ENCODE data around the gene SLC25A20. TPM values are rescaled to one million over a fixed set of nuclear protein-coding genes. Genes with fewer than 3 reads are reported as not detected.

Gene SLC25A20
- total and polyA plus RNA-seq, 5 donors from 2014 or later = 8.0 to 32.6 (median 22.2) TPM

DNA sequence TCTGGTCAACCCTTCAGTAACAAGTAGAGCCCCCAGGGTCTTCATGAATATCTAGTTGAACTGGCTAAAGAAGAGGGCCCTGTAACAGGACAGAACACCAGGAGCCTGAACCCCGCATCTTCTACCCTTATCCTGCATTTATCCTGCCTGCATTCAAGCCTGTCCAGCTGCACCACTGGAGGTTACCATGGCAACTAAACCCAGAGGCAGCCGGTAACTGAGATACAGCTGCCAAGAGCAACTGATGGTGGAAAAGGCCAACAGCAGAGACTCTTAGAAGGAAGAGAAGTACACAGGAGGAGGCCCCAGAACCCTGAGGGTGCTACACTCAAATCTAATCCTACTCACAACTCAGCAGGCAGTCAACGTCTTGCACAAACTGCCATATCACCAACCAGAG, 47.3 kb downstream of the SLC25A20 start:
- Mint-ChIP-seq H3K9me3 (no peaks in the 10 kb centered on the region), H3K27ac (peak overlapping the region in 1 of 3 donors; percentile 76), H3K36me3 (no peaks in the 10 kb centered on the region), H3K4me3 (peak overlapping the region in 1 of 4 donors; percentile 38), H3K27me3 (no peaks in the 10 kb centered on the region), H3K4me1 (peaks cover 6 to 15% (median 13%) of the 10 kb centered on the region in 4 donors)
- no peak overlapping the region for H3K27ac ChIP-seq (ENCODE audit: insufficient read depth, low read length, poor library complexity, severe bottlenecking)
- H3K4me1 ChIP-seq (ENCODE audit: control insufficient read depth, insufficient read depth, low read length, poor library complexity, severe bottlenecking) = peaks cover 14% of the 10 kb centered on the region
- no peaks in the 10 kb centered on the region for H3K27me3 ChIP-seq (ENCODE audit: control insufficient read depth, insufficient read depth, low read length)
- no peaks in the 10 kb centered on the region for H3K36me3 ChIP-seq (ENCODE audit: control insufficient read depth, insufficient read depth, low read length)
- no peak overlapping the region for H3K4me3 ChIP-seq (ENCODE audit: low read depth, low read length)
- H3K9me3 ChIP-seq (ENCODE audit: control insufficient read depth in 2 of 2, low read length in 2 of 2) = no peaks in the 10 kb centered on the region
- no peak for ATAC-seq (ENCODE audit: low read depth in 2 of 2)
- no peak for DNase-seq

DNA sequence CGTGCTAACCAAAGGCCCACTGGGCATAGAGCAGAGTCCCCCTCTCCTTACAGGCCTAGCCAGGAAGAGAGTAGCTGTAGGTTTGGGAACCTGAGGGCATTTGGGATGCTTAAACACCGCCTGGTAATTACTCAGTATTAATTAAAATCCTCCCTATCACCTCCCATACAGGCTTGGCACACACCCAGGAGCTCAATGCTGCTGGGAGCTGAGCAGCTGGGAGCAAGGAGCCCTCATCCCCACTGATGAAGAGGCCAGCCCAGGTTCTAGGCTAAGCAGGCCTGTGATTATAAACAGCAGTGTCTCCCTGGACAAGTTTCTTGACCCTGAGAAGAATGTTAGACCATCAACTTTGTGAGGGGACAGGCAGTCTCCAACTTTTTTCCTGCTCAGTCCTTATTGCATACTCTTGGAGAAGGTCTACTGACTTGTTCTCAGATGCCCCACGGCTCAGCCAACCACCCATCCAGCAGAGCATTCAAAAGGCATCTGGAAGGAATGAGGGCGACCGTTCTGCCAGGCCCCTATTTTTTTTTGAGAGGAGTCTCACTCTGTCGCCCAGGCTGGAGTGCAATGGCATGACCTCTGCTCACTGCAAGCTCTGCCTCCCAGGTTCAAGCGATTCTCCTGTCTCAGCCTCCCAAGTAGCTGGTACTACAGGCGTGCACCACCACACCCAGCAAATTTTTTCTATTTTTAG, 49.7 kb downstream of the SLC25A20 start:
- Histone ChIP-seq H3K27me3 (ENCODE audit: control insufficient read depth, insufficient read depth, low read length) (no peaks in the 10 kb centered on the region), H3K4me1 (ENCODE audit: control insufficient read depth, insufficient read depth, low read length, poor library complexity, severe bottlenecking) (peaks cover 26% of the 10 kb centered on the region), H3K4me3 (ENCODE audit: low read depth, low read length) (peak overlapping the region; percentile 84), H3K9me3 (ENCODE audit: control insufficient read depth in 2 of 2, low read length in 2 of 2) (no peaks in the 10 kb centered on the region), H3K27ac (ENCODE audit: insufficient read depth, low read length, poor library complexity, severe bottlenecking) (peak overlapping the region; percentile 65), H3K36me3 (ENCODE audit: control insufficient read depth, insufficient read depth, low read length) (no peaks in the 10 kb centered on the region)
- Mint-ChIP-seq H3K27ac (peak overlapping the region in 2 of 3 donors; percentile 95 to 96), H3K4me3 (peak overlapping the region; percentile 84 to 93 (median 90)), H3K4me1 (peaks cover 6 to 31% (median 24%) of the 10 kb centered on the region in 4 donors), H3K9me3 (no peaks in the 10 kb centered on the region), H3K36me3 (peaks cover 6% of the 10 kb centered on the region), H3K27me3 (no peaks in the 10 kb centered on the region)
- DNase-seq = no peak
- ATAC-seq (ENCODE audit: low read depth in 2 of 2) = no peak

GRCh38 chr3:48847504-48848423, 50.9 kb downstream of the SLC25A20 start, which contains the start of gene PRKAR2A:
TSS of gene PRKAR2A (minus strand) at chr3:48847874. CDS start at chr3:48847596, 278 bp downstream.
- ATAC-seq (ENCODE audit: low read depth in 2 of 2) (peak; percentile 84), DNase-seq (peak; percentile 70 to 85 (median 75))
- peaks cover 26% of the 10 kb centered on the region for H3K4me1 ChIP-seq (ENCODE audit: control insufficient read depth, insufficient read depth, low read length, poor library complexity, severe bottlenecking)
- Mint-ChIP-seq H3K27me3 (no peaks in the 10 kb centered on the region), H3K36me3 (peaks cover 6% of the 10 kb centered on the region), H3K27ac (peak within 1 kb of the TSS; percentile 76 to 96 (median 95)), H3K4me1 (peaks cover 6 to 31% (median 22%) of the 10 kb centered on the region in 4 donors), H3K4me3 (peak within 1 kb of the TSS; percentile 84 to 93 (median 90)), H3K9me3 (no peaks in the 10 kb centered on the region)
- peak within 1 kb of the TSS; percentile 65 for H3K27ac ChIP-seq (ENCODE audit: insufficient read depth, low read length, poor library complexity, severe bottlenecking)
- peak within 1 kb of the TSS; percentile 84 for H3K4me3 ChIP-seq (ENCODE audit: low read depth, low read length)
- no peaks in the 10 kb centered on the region for H3K9me3 ChIP-seq (ENCODE audit: control insufficient read depth in 2 of 2, low read length in 2 of 2)
- no peaks in the 10 kb centered on the region for H3K27me3 ChIP-seq (ENCODE audit: control insufficient read depth, insufficient read depth, low read length)
- no peaks in the 10 kb centered on the region for H3K36me3 ChIP-seq (ENCODE audit: control insufficient read depth, insufficient read depth, low read length)

GRCh38 chr3:48847053-48847503, 51.6 kb downstream of the SLC25A20 start:
- peaks cover 6% of the 10 kb centered on the region for H3K36me3 Mint-ChIP-seq
- ATAC-seq (ENCODE audit: low read depth in 2 of 2) (peak; percentile 27 to 34), DNase-seq (peak; percentile 40 to 67 (median 40))
- H3K4me3 ChIP-seq (ENCODE audit: low read depth, low read length) = peak overlapping the region; percentile 75
- no peaks in the 10 kb centered on the region for H3K27me3 ChIP-seq (ENCODE audit: control insufficient read depth, insufficient read depth, low read length)
- H3K9me3 Mint-ChIP-seq = no peaks in the 10 kb centered on the region
- peak overlapping the region; percentile 84 to 93 (median 90) for H3K4me3 Mint-ChIP-seq
- H3K27me3 Mint-ChIP-seq = no peaks in the 10 kb centered on the region
- H3K27ac Mint-ChIP-seq = peak overlapping the region in 2 of 3 donors; percentile 87 to 96
- H3K36me3 ChIP-seq (ENCODE audit: control insufficient read depth, insufficient read depth, low read length) = no peaks in the 10 kb centered on the region
- H3K27ac ChIP-seq (ENCODE audit: insufficient read depth, low read length, poor library complexity, severe bottlenecking) = peak overlapping the region; percentile 65
- H3K9me3 ChIP-seq (ENCODE audit: control insufficient read depth in 2 of 2, low read length in 2 of 2) = no peaks in the 10 kb centered on the region
- H3K4me1 Mint-ChIP-seq = peaks cover 6 to 34% (median 23%) of the 10 kb centered on the region in 4 donors
- H3K4me1 ChIP-seq (ENCODE audit: control insufficient read depth, insufficient read depth, low read length, poor library complexity, severe bottlenecking) = peaks cover 26% of the 10 kb centered on the region

DNA sequence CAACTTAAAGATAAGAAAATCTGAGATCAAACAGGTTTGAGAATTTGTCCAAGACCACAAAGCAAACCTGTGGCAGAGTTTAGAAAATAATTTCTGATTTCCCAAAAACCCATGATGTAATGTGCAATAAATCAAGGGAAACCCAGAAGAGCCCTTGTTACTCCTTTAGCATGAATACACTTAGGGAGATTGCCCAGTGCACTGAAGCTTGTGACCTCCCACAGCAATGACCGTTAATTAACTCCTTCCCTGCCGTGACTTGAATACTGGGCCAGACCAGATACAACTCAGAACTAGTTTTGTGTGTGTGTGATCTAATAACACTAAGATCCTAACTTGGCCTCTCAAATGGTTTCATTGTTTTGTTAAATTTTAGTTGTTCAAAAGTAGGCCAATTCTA, 53.5 kb downstream of the SLC25A20 start:
- H3K4me3 ChIP-seq (ENCODE audit: low read depth, low read length) = peak overlapping the region; percentile 47
- H3K36me3 ChIP-seq (ENCODE audit: control insufficient read depth, insufficient read depth, low read length) = no peaks in the 10 kb centered on the region
- peaks cover 6% of the 10 kb centered on the region for H3K36me3 Mint-ChIP-seq
- H3K27me3 ChIP-seq (ENCODE audit: control insufficient read depth, insufficient read depth, low read length) = no peaks in the 10 kb centered on the region
- H3K27ac Mint-ChIP-seq = peak overlapping the region in 2 of 3 donors; percentile 9 to 56
- DNase-seq (no peak), ATAC-seq (ENCODE audit: low read depth in 2 of 2) (no peak)
- H3K4me1 Mint-ChIP-seq = peaks cover 6 to 35% (median 26%) of the 10 kb centered on the region in 4 donors
- H3K9me3 ChIP-seq (ENCODE audit: control insufficient read depth in 2 of 2, low read length in 2 of 2) = no peaks in the 10 kb centered on the region
- H3K27me3 Mint-ChIP-seq = no peaks in the 10 kb centered on the region
- H3K27ac ChIP-seq (ENCODE audit: insufficient read depth, low read length, poor library complexity, severe bottlenecking) = no peak overlapping the region
- H3K4me1 ChIP-seq (ENCODE audit: control insufficient read depth, insufficient read depth, low read length, poor library complexity, severe bottlenecking) = peaks cover 26% of the 10 kb centered on the region
- H3K4me3 Mint-ChIP-seq = peak overlapping the region; percentile 84 to 93 (median 90)
- no peaks in the 10 kb centered on the region for H3K9me3 Mint-ChIP-seq

GRCh38 chr3:48837163-48837562, 61.5 kb downstream of the SLC25A20 start:
- Histone ChIP-seq H3K4me1 (ENCODE audit: control insufficient read depth, insufficient read depth, low read length, poor library complexity, severe bottlenecking) (no peaks in the 10 kb centered on the region), H3K36me3 (ENCODE audit: control insufficient read depth, insufficient read depth, low read length) (peaks cover 2% of the 10 kb centered on the region), H3K9me3 (ENCODE audit: control insufficient read depth in 2 of 2, low read length in 2 of 2) (no peaks in the 10 kb centered on the region), H3K27me3 (ENCODE audit: control insufficient read depth, insufficient read depth, low read length) (no peaks in the 10 kb centered on the region), H3K4me3 (ENCODE audit: low read depth, low read length) (no peak overlapping the region), H3K27ac (ENCODE audit: insufficient read depth, low read length, poor library complexity, severe bottlenecking) (no peak overlapping the region)
- Mint-ChIP-seq H3K27ac (peak overlapping the region in 1 of 3 donors; percentile 22), H3K36me3 (peaks cover 22% of the 10 kb centered on the region), H3K4me3 (no peak overlapping the region), H3K27me3 (no peaks in the 10 kb centered on the region), H3K9me3 (peaks cover 0 to 2% (median 0%) of the 10 kb centered on the region in 7 donors), H3K4me1 (peaks cover 5 to 28% (median 18%) of the 10 kb centered on the region in 4 donors)
- ATAC-seq (ENCODE audit: low read depth in 2 of 2) (no peak), DNase-seq (no peak)

DNA sequence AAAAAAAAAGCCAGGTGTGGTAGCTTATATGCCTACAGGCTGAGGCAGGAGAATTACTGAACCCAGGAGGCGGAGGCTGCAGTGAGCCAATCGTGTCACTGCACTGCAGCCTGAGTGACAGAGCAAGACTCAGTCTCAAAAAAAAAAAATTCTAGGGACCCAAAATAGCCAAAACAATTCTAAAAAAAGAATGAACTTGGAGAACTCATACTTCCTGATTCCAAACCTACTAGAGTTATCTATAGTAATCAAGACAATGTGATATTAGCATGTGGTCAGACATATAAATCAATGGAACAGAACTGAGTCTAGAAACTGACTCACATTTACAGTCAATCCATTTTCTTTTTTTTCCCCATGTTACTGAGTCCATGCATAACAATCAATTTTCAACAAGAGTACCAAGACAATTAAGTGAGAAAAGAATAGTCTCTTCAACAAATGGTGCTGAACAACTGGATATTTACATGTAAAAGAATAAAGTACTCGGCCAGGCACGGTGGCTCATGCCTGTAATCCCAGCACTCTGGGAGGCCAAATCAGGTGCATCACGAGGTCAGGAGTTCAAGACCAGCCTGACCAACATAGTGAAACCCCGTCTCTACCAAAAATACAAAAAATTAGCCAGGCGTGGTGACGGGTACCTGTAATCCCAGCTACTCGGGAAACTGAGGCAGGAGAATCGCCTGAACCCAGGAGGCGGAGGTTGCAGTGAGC, 62.9 kb downstream of the SLC25A20 start:
- Histone ChIP-seq H3K4me1 (ENCODE audit: control insufficient read depth, insufficient read depth, low read length, poor library complexity, severe bottlenecking) (no peaks in the 10 kb centered on the region), H3K27ac (ENCODE audit: insufficient read depth, low read length, poor library complexity, severe bottlenecking) (no peak overlapping the region), H3K27me3 (ENCODE audit: control insufficient read depth, insufficient read depth, low read length) (no peaks in the 10 kb centered on the region), H3K9me3 (ENCODE audit: control insufficient read depth in 2 of 2, low read length in 2 of 2) (no peaks in the 10 kb centered on the region), H3K4me3 (ENCODE audit: low read depth, low read length) (no peak overlapping the region), H3K36me3 (ENCODE audit: control insufficient read depth, insufficient read depth, low read length) (peaks cover 2% of the 10 kb centered on the region)
- peaks cover 0 to 2% (median 0%) of the 10 kb centered on the region in 7 donors for H3K9me3 Mint-ChIP-seq
- no peak for DNase-seq
- peaks cover 5 to 26% (median 16%) of the 10 kb centered on the region in 4 donors for H3K4me1 Mint-ChIP-seq
- H3K27me3 Mint-ChIP-seq = no peaks in the 10 kb centered on the region
- ATAC-seq (ENCODE audit: low read depth in 2 of 2) = no peak
- peaks cover 22% of the 10 kb centered on the region for H3K36me3 Mint-ChIP-seq
- H3K4me3 Mint-ChIP-seq = no peak overlapping the region
- H3K27ac Mint-ChIP-seq = no peak overlapping the region
